HEK293T (cell line): ENCODE measurements around the gene HIF3A.

Experiments used
- CTCF ChIA-PET: fragments of 350-600 bp; formaldehyde crosslinking; extraction: SDS; loops from one replicate; lab custom pipeline; 2021; ENCODE audit warnings: antibody characterized with exemption, inconsistent platforms; lab: Yijun Ruan, JAX
- POLR2A ChIA-PET: fragments of 350-600 bp; formaldehyde crosslinking; extraction: SDS; loops from one replicate; lab custom pipeline; 2020; ENCODE audit warnings: antibody characterized with exemption, inconsistent platforms; lab: Yijun Ruan, JAX
- DNase-seq: peaks from one replicate; pipeline ENCODE4 v3.0.0; 2012; ENCODE audit warnings: mixed read lengths; ENCODE audit errors: extremely low spot score
- ARNT ChIP-seq: fragments of 450-650 bp; IDR thresholded peaks from 2 replicates; pipeline ENCODE4 v1.6.1; 2017; ENCODE audit warnings: mild to moderate bottlenecking
- BHLHE40 ChIP-seq: fragments of 450-650 bp; IDR thresholded peaks from 2 replicates; pipeline ENCODE4 v1.6.1; 2016; ENCODE audit warnings: mild to moderate bottlenecking, moderate library complexity, borderline replicate concordance
- CTBP1 ChIP-seq: fragments of 450-650 bp; IDR thresholded peaks from 2 replicates; pipeline ENCODE4 v1.6.1; 2016; ENCODE audit warnings: borderline replicate concordance
- ELF4 ChIP-seq: fragments of 450-650 bp; IDR thresholded peaks from 2 replicates; pipeline ENCODE4 v1.6.1; 2017; ENCODE audit warnings: antibody characterized with exemption
- FOXA1 ChIP-seq: fragments of 450-650 bp; IDR thresholded peaks from 2 replicates; pipeline ENCODE4 v1.6.1; 2016; ENCODE audit warnings: mild to moderate bottlenecking
- FOXK2 ChIP-seq: fragments of 450-650 bp; IDR thresholded peaks from 2 replicates; pipeline ENCODE4 v1.6.1; 2016; ENCODE audit warnings: mild to moderate bottlenecking
- FOXM1 ChIP-seq: fragments of 450-650 bp; IDR thresholded peaks from 2 replicates; pipeline ENCODE4 v1.6.1; 2017; ENCODE audit warnings: mild to moderate bottlenecking, borderline replicate concordance
- HDGF ChIP-seq: fragments of 450-650 bp; IDR thresholded peaks from 2 replicates; pipeline ENCODE4 v1.6.1; 2017; ENCODE audit warnings: antibody characterized with exemption, borderline replicate concordance
- L3MBTL2 ChIP-seq: fragments of 450-650 bp; conservative IDR thresholded peaks from 2 replicates; pipeline ENCODE4 v1.6.1; 2016; ENCODE audit warnings: mild to moderate bottlenecking
- LEF1 ChIP-seq: fragments of 450-650 bp; IDR thresholded peaks from 2 replicates; pipeline ENCODE4 v1.6.1; 2017; ENCODE audit warnings: mild to moderate bottlenecking, borderline replicate concordance
- NFRKB ChIP-seq: fragments of 450-650 bp; IDR thresholded peaks from 2 replicates; pipeline ENCODE4 v1.6.1; 2016; ENCODE audit warnings: mild to moderate bottlenecking, moderate library complexity
- PKNOX1 ChIP-seq: fragments of 450-650 bp; IDR thresholded peaks from 2 replicates; pipeline ENCODE4 v1.6.1; 2016
- SP1 ChIP-seq: fragments of 450-650 bp; IDR thresholded peaks from 2 replicates; pipeline ENCODE4 v1.6.1; 2017
- SUZ12 ChIP-seq: fragments of 450-650 bp; IDR thresholded peaks from 2 replicates; pipeline ENCODE4 v1.6.1; 2016; ENCODE audit warnings: mild to moderate bottlenecking
- TARDBP ChIP-seq: fragments of 450-650 bp; IDR thresholded peaks from 2 replicates; pipeline ENCODE4 v1.6.1; 2016
- ZNF384 ChIP-seq: fragments of 450-650 bp; IDR thresholded peaks from 2 replicates; pipeline ENCODE4 v1.6.1; 2016

HIF3A gene

GRCh38 chr19:46283771-46284170 is 13.1 kb upstream of the HIF3A start:
- no peak for TF ChIP-seq TARDBP
- no peak for TF ChIP-seq FOXK2
- TF ChIP-seq LEF1 = no peak
- no peak for TF ChIP-seq L3MBTL2
- TF ChIP-seq FOXA1 = no peak
- no peak for TF ChIP-seq SUZ12
- TF ChIP-seq SP1 = no peak
- no peak for TF ChIP-seq HDGF
- no peak for TF ChIP-seq ELF4
- no peak for TF ChIP-seq CTBP1
- no peak for TF ChIP-seq ARNT
- no peak for TF ChIP-seq ZNF384
- no peak for TF ChIP-seq NFRKB
- TF ChIP-seq PKNOX1 = no peak
- DNase-seq = no peak
- ChIA-PET CTCF (interaction anchor here (1.0 kb wide), 1 partner anchor 206 kb away, joined by 3 read pairs; no protein-coding TSS in a partner anchor), POLR2A (no interaction called here)

- TF ChIP-seq FOXA1 = no peak
- no peak for TF ChIP-seq TARDBP
- TF ChIP-seq NFRKB = no peak
- no peak for TF ChIP-seq FOXK2
- no peak for TF ChIP-seq HDGF
- no peak for TF ChIP-seq FOXM1
- TF ChIP-seq SUZ12 = no peak
- no peak for TF ChIP-seq BHLHE40
- TF ChIP-seq ARNT = no peak
- TF ChIP-seq ELF4 = no peak
- no peak for TF ChIP-seq PKNOX1
- no peak for TF ChIP-seq CTBP1
- TF ChIP-seq SP1 = no peak
- TF ChIP-seq ZNF384 = no peak
- TF ChIP-seq LEF1 = no peak
- TF ChIP-seq L3MBTL2 = no peak
- ChIA-PET CTCF (no interaction called here), POLR2A (no interaction called here)
- no peak for DNase-seq
Observed at GRCh38 chr19:46284635-46285034, 12.2 kb upstream of the HIF3A start.

GRCh38 chr19:46287585-46287984 is 9.3 kb upstream of the HIF3A start:
- ChIA-PET CTCF (interaction anchor here (0.6 to 0.7 kb wide), 2 partner anchors 27 to 200 kb away, joined by 3 to 5 read pairs; no protein-coding TSS in a partner anchor), POLR2A (no interaction called here)
- DNase-seq = no peak
- TF ChIP-seq PKNOX1 (no peak), NFRKB (no peak), FOXM1 (no peak), L3MBTL2 (no peak), ELF4 (no peak), CTBP1 (no peak), ARNT (no peak), TARDBP (no peak), SUZ12 (no peak), FOXK2 (no peak)

- POLR2A ChIA-PET = no interaction called here
Observed at GRCh38 chr19:46288896-46289588, 7.8 kb upstream of the HIF3A start.

More at GRCh38 chr19:46288896-46289588, 7.8 kb upstream of the HIF3A start:
- no peak for DNase-seq
- no peak for TF ChIP-seq NFRKB
- no peak for TF ChIP-seq L3MBTL2
- no peak for TF ChIP-seq CTBP1
- no peak for TF ChIP-seq FOXK2
- TF ChIP-seq ARNT = no peak
- no peak for TF ChIP-seq HDGF
- no peak for TF ChIP-seq TARDBP
- TF ChIP-seq PKNOX1 = no peak
- TF ChIP-seq ZNF384 = no peak
- no peak for TF ChIP-seq LEF1
- no peak for TF ChIP-seq BHLHE40
- CTCF ChIA-PET = interaction anchor here (0.6 to 0.9 kb wide), 2 partner anchors 11 to 1421 kb away, joined by 3 read pairs; no protein-coding TSS in a partner anchor
